ENCODE data around the gene TVP23A.

Gene TVP23A

DNA sequence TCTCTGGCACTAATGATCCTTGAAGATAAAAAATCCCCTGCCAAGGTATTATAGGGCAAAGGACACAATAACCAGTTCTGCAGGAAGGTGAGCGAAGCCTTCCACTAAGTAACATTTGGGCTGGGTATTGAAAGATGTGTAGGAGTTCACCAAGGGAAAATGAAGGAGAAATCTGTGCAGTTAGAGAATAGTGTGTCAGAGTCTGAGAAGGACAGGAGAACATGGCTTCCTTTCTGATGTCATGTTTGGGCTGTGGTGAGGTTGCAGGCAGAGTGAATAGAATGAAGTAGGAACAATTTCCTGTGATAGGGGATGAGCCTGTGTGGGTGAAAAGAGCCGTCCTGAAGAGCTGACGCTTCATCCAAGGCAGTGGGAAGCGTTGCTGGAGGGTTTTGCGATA, 34.4 kb upstream of the TVP23A start:
- H3K27ac ChIP-seq (ENCODE audit: extremely low read depth, low read depth, low read length) = no peak overlapping the region
- no peak for TF ChIP-seq ZNF121 (tag by site-specific recombination; IDR thresholded peaks at IDR 0.05)
- TF ChIP-seq, protein P1, sequence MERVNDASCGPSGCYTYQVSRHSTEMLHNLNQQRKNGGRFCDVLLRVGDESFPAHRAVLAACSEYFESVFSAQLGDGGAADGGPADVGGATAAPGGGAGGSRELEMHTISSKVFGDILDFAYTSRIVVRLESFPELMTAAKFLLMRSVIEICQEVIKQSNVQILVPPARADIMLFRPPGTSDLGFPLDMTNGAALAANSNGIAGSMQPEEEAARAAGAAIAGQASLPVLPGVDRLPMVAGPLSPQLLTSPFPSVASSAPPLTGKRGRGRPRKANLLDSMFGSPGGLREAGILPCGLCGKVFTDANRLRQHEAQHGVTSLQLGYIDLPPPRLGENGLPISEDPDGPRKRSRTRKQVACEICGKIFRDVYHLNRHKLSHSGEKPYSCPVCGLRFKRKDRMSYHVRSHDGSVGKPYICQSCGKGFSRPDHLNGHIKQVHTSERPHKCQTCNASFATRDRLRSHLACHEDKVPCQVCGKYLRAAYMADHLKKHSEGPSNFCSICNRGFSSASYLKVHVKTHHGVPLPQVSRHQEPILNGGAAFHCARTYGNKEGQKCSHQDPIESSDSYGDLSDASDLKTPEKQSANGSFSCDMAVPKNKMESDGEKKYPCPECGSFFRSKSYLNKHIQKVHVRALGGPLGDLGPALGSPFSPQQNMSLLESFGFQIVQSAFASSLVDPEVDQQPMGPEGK (tag by site-specific recombination; IDR thresholded peaks at IDR 0.05) = no peak
- no peak for TF ChIP-seq ZNF202 (tag by site-specific recombination; IDR thresholded peaks at IDR 0.05; ENCODE audit: borderline replicate concordance)
- TF ChIP-seq ZNF155 (tag by site-specific recombination; IDR thresholded peaks at IDR 0.05) = no peak
- no peak for TF ChIP-seq ZBTB20 (tag by site-specific recombination; IDR thresholded peaks at IDR 0.05)
- no peak for TF ChIP-seq ZNF670 (tag by site-specific recombination; IDR thresholded peaks at IDR 0.05; ENCODE audit: low read depth)
- ChIA-PET POLR2A (no interaction called here), CTCF (no interaction called here)
- no peaks in the 10 kb centered on the region for H3K36me3 ChIP-seq (ENCODE audit: control insufficient read depth in 2 of 2, insufficient read depth in 1 of 2, low read length in 2 of 2)
- no peaks in the 10 kb centered on the region for H3K4me1 ChIP-seq (ENCODE audit: control insufficient read depth, insufficient read depth, low read length)
- no peak overlapping the region for H3K4me3 ChIP-seq (ENCODE audit: low read depth, low read length)
- H3K9me3 ChIP-seq (ENCODE audit: control insufficient read depth, insufficient read depth, low read depth, low read length) = no peaks in the 10 kb centered on the region

DNA sequence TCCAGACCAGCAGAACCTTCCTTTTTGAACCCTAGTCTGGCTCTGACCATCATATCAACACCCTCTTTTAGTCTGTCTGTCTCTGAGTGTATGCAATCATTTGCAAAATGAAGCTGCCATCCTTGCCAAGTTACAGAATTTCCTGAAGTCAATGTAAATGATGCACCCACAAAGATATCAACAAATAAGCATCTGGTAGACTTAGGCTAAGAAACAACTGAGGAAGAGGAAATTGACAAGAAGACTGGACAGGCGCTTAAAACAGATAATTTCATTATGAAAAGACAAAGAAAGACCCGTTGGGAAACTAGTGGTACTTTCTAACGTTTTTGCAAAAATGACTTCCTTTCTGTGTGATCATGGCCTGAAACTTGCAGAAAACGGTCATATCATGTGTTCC, 33.7 kb upstream of the TVP23A start:
- Histone ChIP-seq H3K4me3 (ENCODE audit: low read depth, low read length) (no peak overlapping the region), H3K4me1 (ENCODE audit: control insufficient read depth, insufficient read depth, low read length) (no peaks in the 10 kb centered on the region), H3K36me3 (ENCODE audit: control insufficient read depth in 2 of 2, insufficient read depth in 1 of 2, low read length in 2 of 2) (no peaks in the 10 kb centered on the region), H3K9me3 (ENCODE audit: control insufficient read depth, insufficient read depth, low read depth, low read length) (no peaks in the 10 kb centered on the region), H3K27ac (ENCODE audit: extremely low read depth, low read depth, low read length) (no peak overlapping the region)
- ChIA-PET CTCF (no interaction called here), POLR2A (no interaction called here)
- TF ChIP-seq ZEB2 (tag by site-specific recombination; IDR thresholded peaks at IDR 0.05) = no peak
- no peak for TF ChIP-seq ZNF302 (tag by site-specific recombination; IDR thresholded peaks at IDR 0.05; ENCODE audit: low read depth)
- TF ChIP-seq BCL11B (tag by site-specific recombination; IDR thresholded peaks at IDR 0.05; ENCODE audit: low read depth) = no peak
- TF ChIP-seq KLF16 (tag by site-specific recombination; IDR thresholded peaks at IDR 0.05) = no peak
- no peak for TF ChIP-seq ZNF747 (tag by site-specific recombination; IDR thresholded peaks at IDR 0.05)
- no peak for TF ChIP-seq ZNF785 (tag by site-specific recombination; IDR thresholded peaks at IDR 0.05)
- TF ChIP-seq, protein P2, sequence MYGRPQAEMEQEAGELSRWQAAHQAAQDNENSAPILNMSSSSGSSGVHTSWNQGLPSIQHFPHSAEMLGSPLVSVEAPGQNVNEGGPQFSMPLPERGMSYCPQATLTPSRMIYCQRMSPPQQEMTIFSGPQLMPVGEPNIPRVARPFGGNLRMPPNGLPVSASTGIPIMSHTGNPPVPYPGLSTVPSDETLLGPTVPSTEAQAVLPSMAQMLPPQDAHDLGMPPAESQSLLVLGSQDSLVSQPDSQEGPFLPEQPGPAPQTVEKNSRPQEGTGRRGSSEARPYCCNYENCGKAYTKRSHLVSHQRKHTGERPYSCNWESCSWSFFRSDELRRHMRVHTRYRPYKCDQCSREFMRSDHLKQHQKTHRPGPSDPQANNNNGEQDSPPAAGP (tag by site-specific recombination; IDR thresholded peaks at IDR 0.05) = no peak
- TF ChIP-seq ZNF274 (IDR thresholded peaks at IDR 0.05; ENCODE audit: low read length) = no peak
- TF ChIP-seq ZNF274 (tag by site-specific recombination; IDR thresholded peaks at IDR 0.05; ENCODE audit: borderline replicate concordance) = no peak
- TF ChIP-seq, protein P3, sequence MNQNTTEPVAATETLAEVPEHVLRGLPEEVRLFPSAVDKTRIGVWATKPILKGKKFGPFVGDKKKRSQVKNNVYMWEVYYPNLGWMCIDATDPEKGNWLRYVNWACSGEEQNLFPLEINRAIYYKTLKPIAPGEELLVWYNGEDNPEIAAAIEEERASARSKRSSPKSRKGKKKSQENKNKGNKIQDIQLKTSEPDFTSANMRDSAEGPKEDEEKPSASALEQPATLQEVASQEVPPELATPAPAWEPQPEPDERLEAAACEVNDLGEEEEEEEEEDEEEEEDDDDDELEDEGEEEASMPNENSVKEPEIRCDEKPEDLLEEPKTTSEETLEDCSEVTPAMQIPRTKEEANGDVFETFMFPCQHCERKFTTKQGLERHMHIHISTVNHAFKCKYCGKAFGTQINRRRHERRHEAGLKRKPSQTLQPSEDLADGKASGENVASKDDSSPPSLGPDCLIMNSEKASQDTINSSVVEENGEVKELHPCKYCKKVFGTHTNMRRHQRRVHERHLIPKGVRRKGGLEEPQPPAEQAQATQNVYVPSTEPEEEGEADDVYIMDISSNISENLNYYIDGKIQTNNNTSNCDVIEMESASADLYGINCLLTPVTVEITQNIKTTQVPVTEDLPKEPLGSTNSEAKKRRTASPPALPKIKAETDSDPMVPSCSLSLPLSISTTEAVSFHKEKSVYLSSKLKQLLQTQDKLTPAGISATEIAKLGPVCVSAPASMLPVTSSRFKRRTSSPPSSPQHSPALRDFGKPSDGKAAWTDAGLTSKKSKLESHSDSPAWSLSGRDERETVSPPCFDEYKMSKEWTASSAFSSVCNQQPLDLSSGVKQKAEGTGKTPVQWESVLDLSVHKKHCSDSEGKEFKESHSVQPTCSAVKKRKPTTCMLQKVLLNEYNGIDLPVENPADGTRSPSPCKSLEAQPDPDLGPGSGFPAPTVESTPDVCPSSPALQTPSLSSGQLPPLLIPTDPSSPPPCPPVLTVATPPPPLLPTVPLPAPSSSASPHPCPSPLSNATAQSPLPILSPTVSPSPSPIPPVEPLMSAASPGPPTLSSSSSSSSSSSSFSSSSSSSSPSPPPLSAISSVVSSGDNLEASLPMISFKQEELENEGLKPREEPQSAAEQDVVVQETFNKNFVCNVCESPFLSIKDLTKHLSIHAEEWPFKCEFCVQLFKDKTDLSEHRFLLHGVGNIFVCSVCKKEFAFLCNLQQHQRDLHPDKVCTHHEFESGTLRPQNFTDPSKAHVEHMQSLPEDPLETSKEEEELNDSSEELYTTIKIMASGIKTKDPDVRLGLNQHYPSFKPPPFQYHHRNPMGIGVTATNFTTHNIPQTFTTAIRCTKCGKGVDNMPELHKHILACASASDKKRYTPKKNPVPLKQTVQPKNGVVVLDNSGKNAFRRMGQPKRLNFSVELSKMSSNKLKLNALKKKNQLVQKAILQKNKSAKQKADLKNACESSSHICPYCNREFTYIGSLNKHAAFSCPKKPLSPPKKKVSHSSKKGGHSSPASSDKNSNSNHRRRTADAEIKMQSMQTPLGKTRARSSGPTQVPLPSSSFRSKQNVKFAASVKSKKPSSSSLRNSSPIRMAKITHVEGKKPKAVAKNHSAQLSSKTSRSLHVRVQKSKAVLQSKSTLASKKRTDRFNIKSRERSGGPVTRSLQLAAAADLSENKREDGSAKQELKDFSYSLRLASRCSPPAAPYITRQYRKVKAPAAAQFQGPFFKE (tag by site-specific recombination; IDR thresholded peaks at IDR 0.05; ENCODE audit: borderline replicate concordance) = no peak
- no peak for TF ChIP-seq SP2 (tag by site-specific recombination; IDR thresholded peaks at IDR 0.05)
- no peak for TF ChIP-seq FEZF1 (tag by site-specific recombination; IDR thresholded peaks at IDR 0.05)
- no peak for TF ChIP-seq ZNF571 (tag by site-specific recombination; IDR thresholded peaks at IDR 0.05)
- no peak for TF ChIP-seq MEIS1 (CRISPR knock-in tag; IDR thresholded peaks at IDR 0.05; ENCODE audit: borderline replicate concordance)
- TF ChIP-seq, protein P4, sequence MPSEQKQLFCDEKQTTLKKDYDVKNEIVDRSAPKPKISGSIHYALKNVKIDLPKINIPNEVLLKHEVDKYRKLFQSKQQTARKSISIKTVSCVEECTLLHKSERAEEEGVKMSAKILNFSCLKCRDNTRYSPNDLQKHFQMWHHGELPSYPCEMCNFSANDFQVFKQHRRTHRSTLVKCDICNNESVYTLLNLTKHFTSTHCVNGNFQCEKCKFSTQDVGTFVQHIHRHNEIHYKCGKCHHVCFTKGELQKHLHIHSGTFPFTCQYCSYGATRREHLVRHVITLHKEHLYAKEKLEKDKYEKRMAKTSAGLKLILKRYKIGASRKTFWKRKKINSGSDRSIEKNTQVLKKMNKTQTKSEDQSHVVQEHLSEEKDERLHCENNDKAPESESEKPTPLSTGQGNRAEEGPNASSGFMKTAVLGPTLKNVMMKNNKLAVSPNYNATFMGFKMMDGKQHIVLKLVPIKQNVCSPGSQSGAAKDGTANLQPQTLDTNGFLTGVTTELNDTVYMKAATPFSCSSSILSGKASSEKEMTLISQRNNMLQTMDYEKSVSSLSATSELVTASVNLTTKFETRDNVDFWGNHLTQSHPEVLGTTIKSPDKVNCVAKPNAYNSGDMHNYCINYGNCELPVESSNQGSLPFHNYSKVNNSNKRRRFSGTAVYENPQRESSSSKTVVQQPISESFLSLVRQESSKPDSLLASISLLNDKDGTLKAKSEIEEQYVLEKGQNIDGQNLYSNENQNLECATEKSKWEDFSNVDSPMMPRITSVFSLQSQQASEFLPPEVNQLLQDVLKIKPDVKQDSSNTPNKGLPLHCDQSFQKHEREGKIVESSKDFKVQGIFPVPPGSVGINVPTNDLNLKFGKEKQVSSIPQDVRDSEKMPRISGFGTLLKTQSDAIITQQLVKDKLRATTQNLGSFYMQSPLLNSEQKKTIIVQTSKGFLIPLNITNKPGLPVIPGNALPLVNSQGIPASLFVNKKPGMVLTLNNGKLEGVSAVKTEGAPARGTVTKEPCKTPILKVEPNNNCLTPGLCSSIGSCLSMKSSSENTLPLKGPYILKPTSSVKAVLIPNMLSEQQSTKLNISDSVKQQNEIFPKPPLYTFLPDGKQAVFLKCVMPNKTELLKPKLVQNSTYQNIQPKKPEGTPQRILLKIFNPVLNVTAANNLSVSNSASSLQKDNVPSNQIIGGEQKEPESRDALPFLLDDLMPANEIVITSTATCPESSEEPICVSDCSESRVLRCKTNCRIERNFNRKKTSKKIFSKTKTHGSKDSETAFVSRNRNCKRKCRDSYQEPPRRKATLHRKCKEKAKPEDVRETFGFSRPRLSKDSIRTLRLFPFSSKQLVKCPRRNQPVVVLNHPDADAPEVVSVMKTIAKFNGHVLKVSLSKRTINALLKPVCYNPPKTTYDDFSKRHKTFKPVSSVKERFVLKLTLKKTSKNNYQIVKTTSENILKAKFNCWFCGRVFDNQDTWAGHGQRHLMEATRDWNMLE (tag by site-specific recombination; conservative IDR thresholded peaks at IDR 0.05; ENCODE audit: low read depth) = no peak

Measured in HEK293 (cell line).